Muscle layer of duodenum (tissue), 2 donors: ENCODE data around the gene TACR1.

Source experiments
- H3K27ac ChIP-seq: one replicate; pipeline ENCODE4 v1.7.0; 2013; ENCODE audit warnings: mild to moderate bottlenecking, low read length
- H3K27me3 ChIP-seq: one replicate; pipeline ENCODE4 v1.7.0; 2013; ENCODE audit warnings: low read depth, mild to moderate bottlenecking, control low read depth, low read length
- H3K36me3 ChIP-seq, 2 donors: one replicate each; pipeline ENCODE4 v1.7.0; 2013; ENCODE audit warnings: low read length in 2 of 2, control low read depth in 1 of 2, mild to moderate bottlenecking in 1 of 2; ENCODE audit not compliant: insufficient read depth in 2 of 2, control insufficient read depth in 1 of 2
- H3K4me1 ChIP-seq, 2 donors: one replicate each; pipeline ENCODE4 v1.7.0; 2013; ENCODE audit warnings: low read length in 2 of 2, mild to moderate bottlenecking in 2 of 2, control low read depth in 1 of 2, moderate library complexity in 1 of 2; ENCODE audit not compliant: insufficient read depth in 2 of 2, control insufficient read depth in 1 of 2
- H3K4me3 ChIP-seq, 2 donors: one replicate each; pipeline ENCODE4 v1.7.0; 2013; ENCODE audit warnings: low read length in 2 of 2, low read depth in 1 of 2, mild to moderate bottlenecking in 1 of 2
- H3K9me3 ChIP-seq, 2 donors: one replicate each; pipeline ENCODE4 v1.7.0; 2013; ENCODE audit warnings: low read length in 2 of 2, control low read depth in 1 of 2, mild to moderate bottlenecking in 1 of 2; ENCODE audit not compliant: control insufficient read depth in 1 of 2
- donor health status: healthy.

TACR1 gene

DNA sequence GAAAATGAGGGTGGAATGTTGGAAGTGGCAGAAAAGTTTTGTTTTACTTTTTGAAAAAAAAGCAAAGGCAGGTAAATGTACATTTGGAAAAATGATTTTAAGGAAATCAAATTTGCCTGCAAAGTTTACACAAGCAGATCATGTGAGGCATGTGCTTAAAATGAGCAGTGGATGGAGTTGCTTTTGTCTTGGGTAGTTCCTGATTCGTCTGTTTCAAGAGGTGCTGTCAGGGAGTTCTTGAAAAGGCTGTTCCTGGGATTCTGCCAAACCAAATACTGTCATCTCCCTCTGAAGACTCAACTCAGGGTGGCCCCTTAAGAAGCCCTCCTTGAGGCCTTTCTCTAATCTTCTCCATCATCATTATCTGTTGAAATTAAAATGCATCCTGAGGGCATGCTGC is 59.0 kb downstream of the TACR1 start:
- H3K27me3 ChIP-seq, result no peaks in the 10 kb centered on the region

DNA sequence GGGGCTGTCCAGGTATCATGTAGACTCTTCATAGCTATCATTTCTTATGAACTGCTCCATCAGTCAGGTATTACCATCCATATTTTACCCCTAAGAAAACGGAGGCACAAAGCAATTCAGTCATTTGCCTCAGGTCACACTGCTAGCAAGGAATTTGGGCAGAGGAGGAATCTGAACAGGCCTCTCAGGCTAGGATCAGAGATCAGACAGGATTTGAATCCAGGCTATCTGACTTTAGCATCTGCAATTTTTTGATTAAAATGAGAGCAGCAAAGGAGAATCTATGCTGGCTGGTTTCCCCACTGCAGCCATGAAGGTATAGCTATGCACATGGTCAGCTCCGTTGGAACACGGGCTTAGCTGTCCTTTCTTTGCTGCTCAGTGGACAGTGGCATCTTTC is 60.1 kb downstream of the TACR1 start:
- Histone ChIP-seq H3K36me3 (no peaks in the 10 kb centered on the region), H3K4me3 (no peak overlapping the region), H3K4me1 (peaks cover 0 to 11% of the 10 kb centered on the region in 2 donors), H3K27me3 (no peaks in the 10 kb centered on the region), H3K9me3 (no peaks in the 10 kb centered on the region), H3K27ac (no peak overlapping the region)

More for the DNA sequence above, 59.0 kb downstream of the TACR1 start:
- Histone ChIP-seq H3K27ac (no peak overlapping the region), H3K9me3 (no peaks in the 10 kb centered on the region), H3K36me3 (no peaks in the 10 kb centered on the region), H3K4me3 (no peak overlapping the region), H3K4me1 (peaks cover 0 to 2% of the 10 kb centered on the region in 2 donors)

DNA sequence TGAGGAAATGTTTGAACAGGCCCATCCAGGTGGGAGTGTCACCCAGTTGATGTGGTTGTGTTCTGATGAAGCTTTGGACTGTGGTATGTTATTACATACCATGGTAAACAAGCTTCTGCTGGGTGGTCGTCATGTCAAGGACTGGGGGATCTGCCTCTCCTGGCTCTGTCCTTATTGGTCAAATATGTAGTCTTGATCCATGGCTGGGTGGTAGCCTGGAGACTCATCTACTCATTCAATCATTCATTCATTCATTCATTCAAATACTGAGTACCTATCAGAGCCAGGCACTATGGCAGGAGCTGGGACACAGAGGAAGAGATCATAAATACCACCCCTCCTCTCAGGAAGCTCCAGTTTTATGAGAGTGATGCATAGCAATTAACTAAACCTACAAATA is 60.8 kb downstream of the TACR1 start:
- Histone ChIP-seq H3K4me1 (peaks cover 0 to 11% of the 10 kb centered on the region in 2 donors), H3K27me3 (no peaks in the 10 kb centered on the region), H3K9me3 (no peaks in the 10 kb centered on the region), H3K4me3 (no peak overlapping the region), H3K36me3 (no peaks in the 10 kb centered on the region), H3K27ac (no peak overlapping the region)

GRCh38 chr2:75135776-75136400 is 63.4 kb downstream of the TACR1 start:
- H3K27ac ChIP-seq, result no peak overlapping the region
- H3K4me3 ChIP-seq, result no peak overlapping the region

DNA sequence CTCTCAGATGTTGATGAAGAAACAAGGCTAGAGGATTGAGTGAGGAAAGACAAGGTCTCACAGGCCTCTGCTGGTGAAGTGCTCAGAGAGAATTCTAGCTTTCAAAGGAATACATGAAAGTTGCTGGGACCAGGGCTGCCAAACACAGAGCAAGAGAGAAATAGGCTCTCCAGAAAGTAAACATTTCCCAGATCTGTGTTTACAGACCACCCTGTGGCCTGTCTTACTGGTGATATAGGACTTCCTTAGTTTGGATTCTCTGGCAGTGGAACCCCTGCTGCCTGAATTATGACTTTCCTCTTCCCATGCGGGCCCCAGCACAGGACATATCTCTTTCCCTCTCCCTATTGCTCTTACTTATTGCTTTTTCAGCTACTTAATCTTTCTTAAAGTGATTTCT is 64.5 kb downstream of the TACR1 start:
- no peak overlapping the region for H3K27ac ChIP-seq

More at GRCh38 chr2:75135776-75136400, 63.4 kb downstream of the TACR1 start:
- H3K36me3 ChIP-seq, result no peaks in the 10 kb centered on the region
- no peaks in the 10 kb centered on the region for H3K9me3 ChIP-seq
- H3K27me3 ChIP-seq, result no peaks in the 10 kb centered on the region
- H3K4me1 ChIP-seq, result peaks cover 0 to 11% of the 10 kb centered on the region in 2 donors

DNA sequence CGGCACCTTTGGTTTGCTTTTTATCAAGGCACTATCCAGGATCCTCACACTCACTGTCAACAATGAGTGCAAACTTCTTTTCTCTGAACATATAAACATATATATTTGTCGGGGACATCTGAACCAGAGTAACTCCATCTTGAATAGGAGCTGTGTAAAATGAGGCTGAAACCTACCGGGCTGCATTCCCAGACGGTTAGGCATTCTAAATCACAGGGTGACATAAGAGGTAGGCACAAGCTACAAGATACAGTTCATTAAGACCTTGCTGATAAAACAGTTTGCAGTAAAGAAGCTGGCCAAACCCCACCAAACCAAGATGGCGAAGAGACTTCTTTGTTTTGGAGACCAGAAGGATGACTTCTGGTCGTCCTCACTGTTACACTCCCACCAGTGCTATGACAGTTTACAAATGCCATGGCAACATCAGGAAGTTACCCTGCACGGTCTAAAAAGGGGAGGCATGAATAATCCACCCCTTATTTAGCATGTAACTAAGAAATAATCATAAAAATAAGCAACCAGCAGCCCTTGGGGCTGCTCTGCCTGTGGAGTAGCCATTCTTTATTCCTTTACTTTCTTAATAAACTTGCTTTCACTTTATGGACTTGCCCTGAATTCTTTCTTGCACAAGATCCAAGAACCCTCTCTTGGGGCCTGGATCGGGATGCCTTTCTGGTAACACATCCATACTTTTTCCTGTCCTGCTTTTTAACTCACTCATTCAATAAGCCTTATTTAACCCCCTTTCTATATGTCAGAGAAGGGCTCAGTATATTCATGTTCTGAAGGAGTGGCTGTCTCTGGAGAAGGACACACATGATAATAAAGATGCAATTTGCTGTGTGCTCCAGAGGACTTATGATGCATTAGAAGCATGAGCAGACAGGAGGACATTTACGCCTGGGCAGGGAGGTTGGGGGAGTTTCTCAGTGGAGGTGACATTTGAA is 65.4 kb downstream of the TACR1 start:
- no peak overlapping the region for H3K27ac ChIP-seq
- no peaks in the 10 kb centered on the region for H3K9me3 ChIP-seq
- peaks cover 0 to 11% of the 10 kb centered on the region in 2 donors for H3K4me1 ChIP-seq
- H3K4me3 ChIP-seq, result no peak overlapping the region
- H3K27me3 ChIP-seq, result no peaks in the 10 kb centered on the region
- H3K36me3 ChIP-seq, result no peaks in the 10 kb centered on the region

More for the DNA sequence above, 64.5 kb downstream of the TACR1 start:
- no peaks in the 10 kb centered on the region for H3K36me3 ChIP-seq
- no peak overlapping the region for H3K4me3 ChIP-seq
- no peaks in the 10 kb centered on the region for H3K9me3 ChIP-seq
- H3K27me3 ChIP-seq, result no peaks in the 10 kb centered on the region
- H3K4me1 ChIP-seq, result peaks cover 0 to 11% of the 10 kb centered on the region in 2 donors

GRCh38 chr2:75130171-75130570 is 69.1 kb downstream of the TACR1 start:
- no peak overlapping the region for H3K27ac ChIP-seq
- peaks cover 0 to 8% of the 10 kb centered on the region in 2 donors for H3K4me1 ChIP-seq
- H3K36me3 ChIP-seq, result no peaks in the 10 kb centered on the region
- no peak overlapping the region for H3K4me3 ChIP-seq
- H3K27me3 ChIP-seq, result no peaks in the 10 kb centered on the region
- H3K9me3 ChIP-seq, result no peaks in the 10 kb centered on the region

GRCh38 chr2:75123876-75124275 is 75.4 kb downstream of the TACR1 start:
- Histone ChIP-seq H3K4me1 (no peaks in the 10 kb centered on the region), H3K27ac (no peak overlapping the region), H3K9me3 (no peaks in the 10 kb centered on the region), H3K4me3 (no peak overlapping the region), H3K36me3 (no peaks in the 10 kb centered on the region), H3K27me3 (no peaks in the 10 kb centered on the region)

- no peaks in the 10 kb centered on the region for H3K9me3 ChIP-seq
- H3K27me3 ChIP-seq, result no peaks in the 10 kb centered on the region
- H3K4me3 ChIP-seq, result no peak overlapping the region
- no peak overlapping the region for H3K27ac ChIP-seq
- H3K4me1 ChIP-seq, result no peaks in the 10 kb centered on the region
- H3K36me3 ChIP-seq, result no peaks in the 10 kb centered on the region
Observed at GRCh38 chr2:75113231-75113869, 86.0 kb downstream of the TACR1 start.

DNA sequence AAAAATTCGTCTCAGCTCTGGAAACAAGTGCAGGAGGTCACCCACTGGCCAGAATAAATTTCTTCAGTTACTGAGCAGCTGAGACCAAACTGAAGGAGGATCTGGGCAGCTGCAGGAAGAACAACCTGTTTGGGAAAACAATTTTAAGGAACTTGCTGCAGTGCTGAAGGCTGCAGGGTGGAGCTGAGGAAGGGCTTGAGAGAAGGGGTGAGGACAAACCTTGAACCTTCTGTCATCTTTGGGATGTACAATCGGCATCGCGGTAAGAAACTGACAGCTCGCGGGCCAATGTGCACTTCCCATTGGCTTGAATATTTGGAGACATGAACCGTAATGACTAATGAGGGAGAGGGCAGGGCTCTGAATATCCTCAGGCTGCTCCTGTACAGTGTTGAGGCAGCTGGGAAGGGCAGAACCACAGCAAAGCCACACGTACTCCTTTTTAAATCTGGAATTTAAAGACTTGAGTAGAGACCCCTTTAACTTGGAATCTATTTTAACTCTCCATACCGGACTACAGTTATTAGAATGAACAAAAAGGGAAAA is 90.3 kb downstream of the TACR1 start:
- H3K9me3 ChIP-seq, result no peaks in the 10 kb centered on the region
- H3K27ac ChIP-seq, result no peak overlapping the region
- no peaks in the 10 kb centered on the region for H3K4me1 ChIP-seq
- no peak overlapping the region for H3K4me3 ChIP-seq
- H3K27me3 ChIP-seq, result no peaks in the 10 kb centered on the region
- H3K36me3 ChIP-seq, result no peaks in the 10 kb centered on the region

DNA sequence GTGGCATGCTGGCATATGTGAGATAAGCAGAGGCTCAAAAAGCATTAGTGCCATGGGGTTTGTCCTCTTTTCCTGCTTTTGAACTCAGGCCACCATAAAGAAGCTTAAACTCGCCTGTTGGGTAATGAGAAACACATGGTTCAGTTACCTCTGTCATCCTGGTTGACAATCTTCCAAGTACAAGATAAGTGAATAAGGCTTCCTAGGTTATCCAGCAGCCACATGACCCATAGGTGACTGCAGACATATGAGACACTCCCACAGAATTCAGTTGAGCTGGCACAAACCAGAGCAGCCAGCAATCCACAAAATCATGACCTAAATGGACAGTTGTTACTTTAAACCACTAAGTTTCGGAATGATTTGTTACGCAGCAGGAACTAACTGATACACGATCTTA is 97.3 kb downstream of the TACR1 start:
- no peaks in the 10 kb centered on the region for H3K27me3 ChIP-seq
- no peaks in the 10 kb centered on the region for H3K4me1 ChIP-seq
- peaks cover 3 to 5% of the 10 kb centered on the region in 2 donors for H3K9me3 ChIP-seq
- H3K27ac ChIP-seq, result no peak overlapping the region
- H3K36me3 ChIP-seq, result no peaks in the 10 kb centered on the region
- no peak overlapping the region for H3K4me3 ChIP-seq
